Transverse colon (tissue), 3 donors: ENCODE measurements around the gene CALM3.

Experiments
- POLR2A ChIP-seq: fragments of 450-650 bp; IDR thresholded peaks from one replicate; pipeline ENCODE4 v1.6.1; 2016; ENCODE audit warnings: antibody characterized with exemption, mild to moderate bottlenecking, moderate library complexity
- TF ChIP-seq, protein P1 (sequence below), 5 experiments: fragments of 200-600 bp in 3 of 5; fragments of 450-650 bp in 2 of 5; sonication (generic) in 3 of 5; IDR thresholded peaks; 1 replicate in 2 of 5; 2 replicates in 3 of 5; pipeline ENCODE4 v1.5.1; 2016 to 2017; ENCODE audit warnings: antibody characterized with exemption in 5 of 5, inconsistent platforms in 3 of 5, mild to moderate bottlenecking in 2 of 5, moderate library complexity in 1 of 5

DNA sequence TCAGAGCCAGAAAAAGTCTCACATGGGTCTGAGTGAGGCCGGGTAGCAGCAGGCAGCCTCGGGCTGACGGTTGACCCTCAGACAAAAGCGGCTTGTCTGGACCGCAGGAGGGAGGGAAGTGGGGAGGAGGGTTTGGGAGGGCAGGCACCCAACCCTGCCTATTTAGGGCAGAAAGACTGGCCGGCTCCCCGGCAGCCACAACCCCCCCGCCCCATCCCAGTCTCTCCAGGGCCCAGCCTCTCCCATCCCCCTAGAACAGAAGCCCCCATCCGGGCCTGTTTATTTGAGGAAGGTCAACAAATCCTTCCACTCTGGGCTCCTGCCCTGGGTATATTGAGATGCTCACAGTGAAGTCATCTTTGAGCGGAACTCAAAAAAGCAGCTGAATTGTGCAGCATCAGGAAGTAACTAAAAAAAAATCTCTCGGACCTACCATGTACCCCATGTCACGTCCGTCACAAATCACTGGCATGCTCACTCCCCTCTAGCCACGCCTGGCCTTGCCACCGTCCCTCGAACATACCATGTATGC, 53.6 kb downstream of the CALM3 start:
- no peak for TF ChIP-seq POLR2A
- TF ChIP-seq, protein P1, sequence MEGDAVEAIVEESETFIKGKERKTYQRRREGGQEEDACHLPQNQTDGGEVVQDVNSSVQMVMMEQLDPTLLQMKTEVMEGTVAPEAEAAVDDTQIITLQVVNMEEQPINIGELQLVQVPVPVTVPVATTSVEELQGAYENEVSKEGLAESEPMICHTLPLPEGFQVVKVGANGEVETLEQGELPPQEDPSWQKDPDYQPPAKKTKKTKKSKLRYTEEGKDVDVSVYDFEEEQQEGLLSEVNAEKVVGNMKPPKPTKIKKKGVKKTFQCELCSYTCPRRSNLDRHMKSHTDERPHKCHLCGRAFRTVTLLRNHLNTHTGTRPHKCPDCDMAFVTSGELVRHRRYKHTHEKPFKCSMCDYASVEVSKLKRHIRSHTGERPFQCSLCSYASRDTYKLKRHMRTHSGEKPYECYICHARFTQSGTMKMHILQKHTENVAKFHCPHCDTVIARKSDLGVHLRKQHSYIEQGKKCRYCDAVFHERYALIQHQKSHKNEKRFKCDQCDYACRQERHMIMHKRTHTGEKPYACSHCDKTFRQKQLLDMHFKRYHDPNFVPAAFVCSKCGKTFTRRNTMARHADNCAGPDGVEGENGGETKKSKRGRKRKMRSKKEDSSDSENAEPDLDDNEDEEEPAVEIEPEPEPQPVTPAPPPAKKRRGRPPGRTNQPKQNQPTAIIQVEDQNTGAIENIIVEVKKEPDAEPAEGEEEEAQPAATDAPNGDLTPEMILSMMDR (IDR thresholded peaks at IDR 0.05) = no peak
